GM23338 (cell line): ENCODE data around the gene C3orf49. TPM values are rescaled to one million over a fixed set of nuclear protein-coding genes. Genes with fewer than 3 reads are reported as not detected.

Experiments
- ATAC-seq: fragments of 200-7000 bp; cut with Tn5 transposase; 3 replicates; pipeline ENCODE4 v1.9.1; 2020
- DNase-seq: peaks from one replicate; pipeline ENCODE4 v3.0.0-alpha.2; 2015; ENCODE audit warnings: low spot score
- H2AFZ ChIP-seq: fragments of 200-600 bp; sonication (generic); 2 replicates; pipeline ENCODE4 v1.8.0; 2016; ENCODE audit warnings: antibody characterized with exemption, mild to moderate bottlenecking, moderate library complexity
- H3F3A ChIP-seq: fragments of 200-600 bp; sonication (generic); replicated peaks from 2 replicates; pipeline ENCODE4 v1.8.0; 2017; ENCODE audit warnings: antibody characterized with exemption, mixed run types, low read depth
- H3K27ac ChIP-seq: fragments of 200-600 bp; sonication (generic); 2 replicates; pipeline ENCODE4 v1.6.1; 2016; ENCODE audit warnings: low read depth
- H3K27me3 ChIP-seq: fragments of 200-600 bp; sonication (generic); 2 replicates; pipeline ENCODE4 v1.8.0; 2016; ENCODE audit warnings: mild to moderate bottlenecking, mixed run types, moderate library complexity; ENCODE audit not compliant: insufficient read depth
- H3K36me3 ChIP-seq: fragments of 200-600 bp; sonication (generic); 2 replicates; pipeline ENCODE4 v1.8.0; 2016; ENCODE audit warnings: mild to moderate bottlenecking; ENCODE audit not compliant: insufficient read depth
- H3K4me1 ChIP-seq: fragments of 200-600 bp; sonication (generic); 2 replicates; pipeline ENCODE4 v1.8.0; 2016; ENCODE audit warnings: mild to moderate bottlenecking, moderate library complexity; ENCODE audit not compliant: insufficient read depth
- H3K4me2 ChIP-seq: fragments of 200-600 bp; sonication (generic); 2 replicates; pipeline ENCODE4 v1.7.1; 2017; ENCODE audit warnings: mixed run types
- H3K4me3 ChIP-seq: fragments of 200-600 bp; sonication (generic); 2 replicates; pipeline ENCODE4 v1.6.1; 2016; ENCODE audit warnings: mixed run types
- H3K79me2 ChIP-seq: fragments of 200-600 bp; sonication (generic); replicated peaks from 2 replicates; pipeline ENCODE4 v1.8.0; 2017; ENCODE audit warnings: mild to moderate bottlenecking; ENCODE audit not compliant: insufficient read depth
- H3K9me2 ChIP-seq: fragments of 200-600 bp; sonication (generic); 2 replicates; pipeline ENCODE4 v1.8.0; 2017; ENCODE audit not compliant: insufficient read depth
- H4K20me1 ChIP-seq: fragments of 200-600 bp; sonication (generic); replicated peaks from 2 replicates; pipeline ENCODE4 v1.8.0; 2017; ENCODE audit warnings: mild to moderate bottlenecking; ENCODE audit not compliant: insufficient read depth
- H3K27ac Mint-ChIP-seq: 2 replicates; pipeline ENCODE4 v1.8.0; 2020; ENCODE audit warnings: inconsistent platforms, mild to moderate bottlenecking, moderate library complexity, mixed read lengths
- H3K27me3 Mint-ChIP-seq: 3 replicates; pipeline ENCODE4 v1.8.0; 2022; ENCODE audit warnings: low read depth, mild to moderate bottlenecking, moderate library complexity, mixed read lengths, inconsistent platforms; ENCODE audit not compliant: insufficient read depth, poor library complexity
- H3K36me3 Mint-ChIP-seq: 3 replicates; pipeline ENCODE4 v1.8.0; 2021; ENCODE audit warnings: low read depth, mild to moderate bottlenecking, inconsistent platforms, moderate library complexity, mixed read lengths
- H3K4me1 Mint-ChIP-seq: 3 replicates; pipeline ENCODE4 v1.8.0; 2020; ENCODE audit warnings: mild to moderate bottlenecking, inconsistent platforms, mixed read lengths
- H3K4me3 Mint-ChIP-seq: 3 replicates; pipeline ENCODE4 v1.8.0; 2021; ENCODE audit warnings: moderate library complexity, mild to moderate bottlenecking, inconsistent platforms, mixed read lengths
- H3K9me3 Mint-ChIP-seq: 3 replicates; pipeline ENCODE4 v1.8.0; 2020; ENCODE audit warnings: moderate library complexity, mild to moderate bottlenecking, inconsistent platforms, mixed read lengths
- CREB1 ChIP-seq: fragments of 250-450 bp; sonication (Bioruptor Pico); IDR thresholded peaks from 2 replicates; pipeline ENCODE4 v1.5.0; 2020; ENCODE audit warnings: low read depth, mild to moderate bottlenecking, moderate library complexity
- EZH2 ChIP-seq: fragments of 200-600 bp; sonication (generic); IDR thresholded peaks from one replicate; pipeline ENCODE4 v1.8.0; 2017; ENCODE audit warnings: antibody characterized with exemption, mild to moderate bottlenecking, low read depth; ENCODE audit not compliant: unreplicated experiment
- EZH2phosphoT487 ChIP-seq: fragments of 200-600 bp; sonication (generic); IDR thresholded peaks from one replicate; pipeline ENCODE4 v1.8.1; 2018; ENCODE audit warnings: antibody characterized with exemption; ENCODE audit not compliant: unreplicated experiment
- JUNB ChIP-seq: IDR thresholded peaks from one replicate; pipeline ENCODE4 v1.6.1; 2016; ENCODE audit warnings: antibody characterized with exemption; ENCODE audit not compliant: unreplicated experiment
- NANOG ChIP-seq: IDR thresholded peaks from 2 replicates; pipeline ENCODE4 v1.6.1; 2016; ENCODE audit warnings: antibody characterized with exemption, borderline replicate concordance
- POLR2AphosphoS5 ChIP-seq: IDR thresholded peaks from 2 replicates; pipeline ENCODE4 v1.6.1; 2016; ENCODE audit warnings: antibody characterized with exemption, low read depth
- ZNF114 ChIP-seq: fragments of 250-450 bp; sonication (Bioruptor Pico); IDR thresholded peaks from 2 replicates; pipeline ENCODE4 v1.5.0; 2020; ENCODE audit warnings: mild to moderate bottlenecking, moderate library complexity
- ZNF331 ChIP-seq: fragments of 250-450 bp; sonication (Bioruptor Pico); IDR thresholded peaks from 2 replicates; pipeline ENCODE4 v1.5.0; 2020; ENCODE audit warnings: low read depth, mild to moderate bottlenecking, moderate library complexity
- polyA plus RNA-seq: library from polyadenylated mRNA; unstranded; fragments of >200 nt; fragmentation: Nextera tagmentation; extraction: Ambion mirVana; gene quantifications from 2 replicates; pipeline ENCODE4 v1.2.1, GENCODE V29; 2016
- total RNA-seq: library from RNA; depleted of rRNA; stranded (reverse); fragments of >200 nt; shearing (Covaris generic); gene quantifications from 2 replicates; pipeline ENCODE4 v1.2.3, GENCODE V29; 2014
- TF ChIP-seq, protein P1 (sequence below), 2 experiments: fragments of 200-600 bp in 1 of 2; sonication (generic) in 1 of 2; conservative IDR thresholded peaks; 2 replicates each; pipeline versions ENCODE4 v1.5.1 to v1.6.1; 2016 to 2017; ENCODE audit warnings: antibody characterized with exemption in 2 of 2, low read depth in 2 of 2, mild to moderate bottlenecking in 2 of 2, moderate library complexity in 1 of 2
- TF ChIP-seq, protein P2 (sequence below): IDR thresholded peaks from one replicate; pipeline ENCODE4 v1.6.1; 2018; ENCODE audit warnings: antibody characterized with exemption; ENCODE audit not compliant: unreplicated experiment
- TF ChIP-seq, protein P3 (sequence below): fragments of 250-450 bp; sonication (Bioruptor Pico); IDR thresholded peaks from 2 replicates; pipeline ENCODE4 v1.5.0; 2020; ENCODE audit warnings: mild to moderate bottlenecking, moderate library complexity

The C3orf49 gene
- total and polyA plus RNA-seq, 2 experiments from 2014 or later: 0.23 TPM; not detected in 1

DNA sequence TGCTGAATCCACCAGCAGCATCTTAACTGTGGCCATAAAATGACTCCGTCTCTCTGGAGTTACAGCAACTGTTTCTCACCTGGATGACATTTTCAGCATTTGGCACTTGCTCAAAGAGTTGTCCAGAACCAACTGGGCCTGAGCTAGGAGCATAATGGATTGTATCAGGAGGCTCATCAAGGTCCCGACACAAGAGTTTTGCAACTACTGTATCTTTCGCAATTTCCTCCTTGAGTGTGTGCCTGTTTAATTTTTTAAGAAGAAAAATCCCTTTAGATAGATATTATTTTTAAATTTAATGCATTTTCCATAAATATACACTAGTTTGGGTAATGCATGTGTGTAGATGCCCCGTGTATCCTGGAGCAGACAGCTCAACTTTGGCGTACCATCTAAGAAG lies 44.3 kb upstream of the C3orf49 start:
- H3K27ac ChIP-seq: no peak overlapping the region
- no peak overlapping the region for H3K27ac Mint-ChIP-seq

More for the DNA sequence above, 44.3 kb upstream of the C3orf49 start:
- Histone ChIP-seq H3K4me2 (no peak overlapping the region), H3K9me2 (peaks cover 2% of the 10 kb centered on the region; the same call in 1 of the 2 replicates), H3K4me1 (no peaks in the 10 kb centered on the region), H3K36me3 (no peaks in the 10 kb centered on the region), H3K4me3 (no peak overlapping the region), H3F3A (no peaks in the 10 kb centered on the region), H4K20me1 (no peaks in the 10 kb centered on the region), H3K27me3 (no peaks in the 10 kb centered on the region), H3K79me2 (no peaks in the 10 kb centered on the region), H2AFZ (no peak overlapping the region)
- DNase-seq: no peak
- Mint-ChIP-seq H3K36me3 (no peaks in the 10 kb centered on the region), H3K4me1 (peaks cover 3% of the 10 kb centered on the region), H3K9me3 (no peaks in the 10 kb centered on the region; the same call in 2 of the 3 replicates), H3K4me3 (no peak overlapping the region), H3K27me3 (no peaks in the 10 kb centered on the region)
- TF ChIP-seq, protein P1, sequence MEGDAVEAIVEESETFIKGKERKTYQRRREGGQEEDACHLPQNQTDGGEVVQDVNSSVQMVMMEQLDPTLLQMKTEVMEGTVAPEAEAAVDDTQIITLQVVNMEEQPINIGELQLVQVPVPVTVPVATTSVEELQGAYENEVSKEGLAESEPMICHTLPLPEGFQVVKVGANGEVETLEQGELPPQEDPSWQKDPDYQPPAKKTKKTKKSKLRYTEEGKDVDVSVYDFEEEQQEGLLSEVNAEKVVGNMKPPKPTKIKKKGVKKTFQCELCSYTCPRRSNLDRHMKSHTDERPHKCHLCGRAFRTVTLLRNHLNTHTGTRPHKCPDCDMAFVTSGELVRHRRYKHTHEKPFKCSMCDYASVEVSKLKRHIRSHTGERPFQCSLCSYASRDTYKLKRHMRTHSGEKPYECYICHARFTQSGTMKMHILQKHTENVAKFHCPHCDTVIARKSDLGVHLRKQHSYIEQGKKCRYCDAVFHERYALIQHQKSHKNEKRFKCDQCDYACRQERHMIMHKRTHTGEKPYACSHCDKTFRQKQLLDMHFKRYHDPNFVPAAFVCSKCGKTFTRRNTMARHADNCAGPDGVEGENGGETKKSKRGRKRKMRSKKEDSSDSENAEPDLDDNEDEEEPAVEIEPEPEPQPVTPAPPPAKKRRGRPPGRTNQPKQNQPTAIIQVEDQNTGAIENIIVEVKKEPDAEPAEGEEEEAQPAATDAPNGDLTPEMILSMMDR (conservative IDR thresholded peaks at IDR 0.05; ENCODE audit: low read depth in 2 of 2): no peak
- TF ChIP-seq ZNF331 (no peak), EZH2 (no peak), ZNF114 (CRISPR knock-in tag) (no peak), EZH2phosphoT487 (no peak), CREB1 (CRISPR knock-in tag) (no peak), NANOG (no peak), JUNB (no peak), POLR2AphosphoS5 (no peak)
- TF ChIP-seq, protein P2, sequence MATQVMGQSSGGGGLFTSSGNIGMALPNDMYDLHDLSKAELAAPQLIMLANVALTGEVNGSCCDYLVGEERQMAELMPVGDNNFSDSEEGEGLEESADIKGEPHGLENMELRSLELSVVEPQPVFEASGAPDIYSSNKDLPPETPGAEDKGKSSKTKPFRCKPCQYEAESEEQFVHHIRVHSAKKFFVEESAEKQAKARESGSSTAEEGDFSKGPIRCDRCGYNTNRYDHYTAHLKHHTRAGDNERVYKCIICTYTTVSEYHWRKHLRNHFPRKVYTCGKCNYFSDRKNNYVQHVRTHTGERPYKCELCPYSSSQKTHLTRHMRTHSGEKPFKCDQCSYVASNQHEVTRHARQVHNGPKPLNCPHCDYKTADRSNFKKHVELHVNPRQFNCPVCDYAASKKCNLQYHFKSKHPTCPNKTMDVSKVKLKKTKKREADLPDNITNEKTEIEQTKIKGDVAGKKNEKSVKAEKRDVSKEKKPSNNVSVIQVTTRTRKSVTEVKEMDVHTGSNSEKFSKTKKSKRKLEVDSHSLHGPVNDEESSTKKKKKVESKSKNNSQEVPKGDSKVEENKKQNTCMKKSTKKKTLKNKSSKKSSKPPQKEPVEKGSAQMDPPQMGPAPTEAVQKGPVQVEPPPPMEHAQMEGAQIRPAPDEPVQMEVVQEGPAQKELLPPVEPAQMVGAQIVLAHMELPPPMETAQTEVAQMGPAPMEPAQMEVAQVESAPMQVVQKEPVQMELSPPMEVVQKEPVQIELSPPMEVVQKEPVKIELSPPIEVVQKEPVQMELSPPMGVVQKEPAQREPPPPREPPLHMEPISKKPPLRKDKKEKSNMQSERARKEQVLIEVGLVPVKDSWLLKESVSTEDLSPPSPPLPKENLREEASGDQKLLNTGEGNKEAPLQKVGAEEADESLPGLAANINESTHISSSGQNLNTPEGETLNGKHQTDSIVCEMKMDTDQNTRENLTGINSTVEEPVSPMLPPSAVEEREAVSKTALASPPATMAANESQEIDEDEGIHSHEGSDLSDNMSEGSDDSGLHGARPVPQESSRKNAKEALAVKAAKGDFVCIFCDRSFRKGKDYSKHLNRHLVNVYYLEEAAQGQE: no peak
- TF ChIP-seq, protein P3, sequence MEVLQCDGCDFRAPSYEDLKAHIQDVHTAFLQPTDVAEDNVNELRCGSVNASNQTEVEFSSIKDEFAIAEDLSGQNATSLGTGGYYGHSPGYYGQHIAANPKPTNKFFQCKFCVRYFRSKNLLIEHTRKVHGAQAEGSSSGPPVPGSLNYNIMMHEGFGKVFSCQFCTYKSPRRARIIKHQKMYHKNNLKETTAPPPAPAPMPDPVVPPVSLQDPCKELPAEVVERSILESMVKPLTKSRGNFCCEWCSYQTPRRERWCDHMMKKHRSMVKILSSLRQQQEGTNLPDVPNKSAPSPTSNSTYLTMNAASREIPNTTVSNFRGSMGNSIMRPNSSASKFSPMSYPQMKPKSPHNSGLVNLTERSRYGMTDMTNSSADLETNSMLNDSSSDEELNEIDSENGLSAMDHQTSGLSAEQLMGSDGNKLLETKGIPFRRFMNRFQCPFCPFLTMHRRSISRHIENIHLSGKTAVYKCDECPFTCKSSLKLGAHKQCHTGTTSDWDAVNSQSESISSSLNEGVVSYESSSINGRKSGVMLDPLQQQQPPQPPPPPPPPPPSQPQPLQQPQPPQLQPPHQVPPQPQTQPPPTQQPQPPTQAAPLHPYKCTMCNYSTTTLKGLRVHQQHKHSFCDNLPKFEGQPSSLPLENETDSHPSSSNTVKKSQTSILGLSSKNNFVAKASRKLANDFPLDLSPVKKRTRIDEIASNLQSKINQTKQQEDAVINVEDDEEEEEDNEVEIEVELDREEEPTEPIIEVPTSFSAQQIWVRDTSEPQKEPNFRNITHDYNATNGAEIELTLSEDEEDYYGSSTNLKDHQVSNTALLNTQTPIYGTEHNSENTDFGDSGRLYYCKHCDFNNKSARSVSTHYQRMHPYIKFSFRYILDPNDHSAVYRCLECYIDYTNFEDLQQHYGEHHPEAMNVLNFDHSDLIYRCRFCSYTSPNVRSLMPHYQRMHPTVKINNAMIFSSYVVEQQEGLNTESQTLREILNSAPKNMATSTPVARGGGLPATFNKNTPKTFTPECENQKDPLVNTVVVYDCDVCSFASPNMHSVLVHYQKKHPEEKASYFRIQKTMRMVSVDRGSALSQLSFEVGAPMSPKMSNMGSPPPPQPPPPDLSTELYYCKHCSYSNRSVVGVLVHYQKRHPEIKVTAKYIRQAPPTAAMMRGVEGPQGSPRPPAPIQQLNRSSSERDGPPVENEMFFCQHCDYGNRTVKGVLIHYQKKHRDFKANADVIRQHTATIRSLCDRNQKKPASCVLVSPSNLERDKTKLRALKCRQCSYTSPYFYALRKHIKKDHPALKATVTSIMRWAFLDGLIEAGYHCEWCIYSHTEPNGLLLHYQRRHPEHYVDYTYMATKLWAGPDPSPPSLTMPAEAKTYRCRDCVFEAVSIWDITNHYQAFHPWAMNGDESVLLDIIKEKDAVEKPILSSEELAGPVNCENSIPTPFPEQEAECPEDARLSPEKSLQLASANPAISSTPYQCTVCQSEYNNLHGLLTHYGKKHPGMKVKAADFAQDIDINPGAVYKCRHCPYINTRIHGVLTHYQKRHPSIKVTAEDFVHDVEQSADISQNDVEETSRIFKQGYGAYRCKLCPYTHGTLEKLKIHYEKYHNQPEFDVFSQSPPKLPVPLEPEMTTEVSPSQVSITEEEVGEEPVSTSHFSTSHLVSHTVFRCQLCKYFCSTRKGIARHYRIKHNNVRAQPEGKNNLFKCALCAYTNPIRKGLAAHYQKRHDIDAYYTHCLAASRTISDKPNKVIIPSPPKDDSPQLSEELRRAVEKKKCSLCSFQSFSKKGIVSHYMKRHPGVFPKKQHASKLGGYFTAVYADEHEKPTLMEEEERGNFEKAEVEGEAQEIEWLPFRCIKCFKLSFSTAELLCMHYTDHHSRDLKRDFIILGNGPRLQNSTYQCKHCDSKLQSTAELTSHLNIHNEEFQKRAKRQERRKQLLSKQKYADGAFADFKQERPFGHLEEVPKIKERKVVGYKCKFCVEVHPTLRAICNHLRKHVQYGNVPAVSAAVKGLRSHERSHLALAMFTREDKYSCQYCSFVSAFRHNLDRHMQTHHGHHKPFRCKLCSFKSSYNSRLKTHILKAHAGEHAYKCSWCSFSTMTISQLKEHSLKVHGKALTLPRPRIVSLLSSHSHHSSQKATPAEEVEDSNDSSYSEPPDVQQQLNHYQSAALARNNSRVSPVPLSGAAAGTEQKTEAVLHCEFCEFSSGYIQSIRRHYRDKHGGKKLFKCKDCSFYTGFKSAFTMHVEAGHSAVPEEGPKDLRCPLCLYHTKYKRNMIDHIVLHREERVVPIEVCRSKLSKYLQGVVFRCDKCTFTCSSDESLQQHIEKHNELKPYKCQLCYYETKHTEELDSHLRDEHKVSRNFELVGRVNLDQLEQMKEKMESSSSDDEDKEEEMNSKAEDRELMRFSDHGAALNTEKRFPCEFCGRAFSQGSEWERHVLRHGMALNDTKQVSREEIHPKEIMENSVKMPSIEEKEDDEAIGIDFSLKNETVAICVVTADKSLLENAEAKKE: no peak
- no peak for ATAC-seq
